Loucy (cell line): ENCODE results near the gene RHOB.

Experiments
- CTCF ChIP-seq: fragments of 200-600 bp; sonication (generic); conservative IDR thresholded peaks from 2 replicates; pipeline ENCODE4 v1.5.1; 2014; ENCODE audit warnings: mild to moderate bottlenecking, antibody characterized with exemption, low read length
- EZH2phosphoT487 ChIP-seq: fragments of 200-600 bp; IDR thresholded peaks from 2 replicates; pipeline ENCODE4 v1.6.1; 2018; ENCODE audit warnings: antibody characterized with exemption, mild to moderate bottlenecking, moderate library complexity, borderline replicate concordance

GRCh38 chr2:20490300-20491181 is 43.7 kb downstream of the RHOB start:
- no peak for TF ChIP-seq CTCF
- no peak for TF ChIP-seq EZH2phosphoT487
